ENCODE results near the gene MEX3A.

MEX3A gene

DNA sequence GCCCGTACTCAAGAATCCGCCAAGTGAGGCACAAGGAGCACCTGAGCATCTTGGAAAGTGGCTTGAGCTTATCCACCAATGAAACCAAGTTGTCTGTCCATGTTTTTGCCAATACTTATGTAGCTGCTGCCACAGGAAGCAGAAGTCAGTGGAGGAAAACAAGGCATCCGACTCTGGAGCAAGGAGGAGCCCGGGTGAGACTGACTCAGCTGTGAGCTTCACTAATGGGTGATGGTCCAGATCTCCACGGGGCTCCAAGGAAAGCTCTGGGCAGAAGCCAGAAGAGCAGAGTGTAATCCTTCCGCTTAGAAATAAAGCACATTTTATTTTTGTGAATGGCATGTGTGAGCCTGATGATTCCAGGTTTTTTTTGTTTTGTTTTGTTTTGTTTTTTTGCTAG lies 49.3 kb downstream of the MEX3A start:
- H3K9ac ChIP-seq (ENCODE audit: low read depth, low read length, poor library complexity, severe bottlenecking), result no peak overlapping the region
- H3K79me2 ChIP-seq (ENCODE audit: insufficient read depth, low read length), result no peaks in the 10 kb centered on the region
- no peaks in the 10 kb centered on the region for H3K9me3 ChIP-seq (ENCODE audit: insufficient read depth, low read depth, low read length)
- TF ChIP-seq EZH2phosphoT487 (IDR thresholded peaks at IDR 0.05; ENCODE audit: borderline replicate concordance), result no peak
- no peak for TF ChIP-seq CTCF (conservative IDR thresholded peaks at IDR 0.05; ENCODE audit: low read length)
- H3K27me3 ChIP-seq (ENCODE audit: insufficient read depth, low read length, poor library complexity, severe bottlenecking), result no peaks in the 10 kb centered on the region
- H3F3A ChIP-seq (ENCODE audit: low read depth), result no peaks in the 10 kb centered on the region
- no peak overlapping the region for H2AFZ ChIP-seq (ENCODE audit: low read length)
- no peaks in the 10 kb centered on the region for H3K4me1 ChIP-seq (ENCODE audit: insufficient read depth, low read length, poor library complexity, severe bottlenecking)
- no peak overlapping the region for H3K4me3 ChIP-seq (ENCODE audit: low read length, poor library complexity, severe bottlenecking)
- no peak overlapping the region for H3K4me2 ChIP-seq (ENCODE audit: low read depth, low read length, poor library complexity, severe bottlenecking)
- H3K36me3 ChIP-seq (ENCODE audit: insufficient read depth, low read length), result peaks cover 7% of the 10 kb centered on the region; the same call in 1 of the 2 replicates
- H4K20me1 ChIP-seq (ENCODE audit: insufficient read depth, low read length, poor library complexity, severe bottlenecking), result no peaks in the 10 kb centered on the region
- no peaks in the 10 kb centered on the region for H3K9me2 ChIP-seq (replicated peaks; ENCODE audit: low read depth, low read length)

GRCh38 chr1:156026588-156026987 lies 55.7 kb downstream of the MEX3A start:
- H3K4me2 ChIP-seq (ENCODE audit: low read depth, low read length, poor library complexity, severe bottlenecking), result no peak overlapping the region
- no peaks in the 10 kb centered on the region for H3K4me1 ChIP-seq (ENCODE audit: insufficient read depth, low read length, poor library complexity, severe bottlenecking)
- H3K9me2 ChIP-seq (replicated peaks; ENCODE audit: low read depth, low read length), result no peaks in the 10 kb centered on the region
- no peaks in the 10 kb centered on the region for H3F3A ChIP-seq (ENCODE audit: low read depth)
- H4K20me1 ChIP-seq (ENCODE audit: insufficient read depth, low read length, poor library complexity, severe bottlenecking), result no peaks in the 10 kb centered on the region
- no peak for TF ChIP-seq CTCF (conservative IDR thresholded peaks at IDR 0.05; ENCODE audit: low read length)
- TF ChIP-seq EZH2phosphoT487 (IDR thresholded peaks at IDR 0.05; ENCODE audit: borderline replicate concordance), result no peak
- no peak overlapping the region for H3K9ac ChIP-seq (ENCODE audit: low read depth, low read length, poor library complexity, severe bottlenecking)
- H2AFZ ChIP-seq (ENCODE audit: low read length), result no peak overlapping the region
- H3K36me3 ChIP-seq (ENCODE audit: insufficient read depth, low read length), result no peaks in the 10 kb centered on the region
- H3K79me2 ChIP-seq (ENCODE audit: insufficient read depth, low read length), result no peaks in the 10 kb centered on the region
- H3K9me3 ChIP-seq (ENCODE audit: insufficient read depth, low read depth, low read length), result no peaks in the 10 kb centered on the region
- no peaks in the 10 kb centered on the region for H3K27me3 ChIP-seq (ENCODE audit: insufficient read depth, low read length, poor library complexity, severe bottlenecking)
- H3K4me3 ChIP-seq (ENCODE audit: low read length, poor library complexity, severe bottlenecking), result no peak overlapping the region

DNA sequence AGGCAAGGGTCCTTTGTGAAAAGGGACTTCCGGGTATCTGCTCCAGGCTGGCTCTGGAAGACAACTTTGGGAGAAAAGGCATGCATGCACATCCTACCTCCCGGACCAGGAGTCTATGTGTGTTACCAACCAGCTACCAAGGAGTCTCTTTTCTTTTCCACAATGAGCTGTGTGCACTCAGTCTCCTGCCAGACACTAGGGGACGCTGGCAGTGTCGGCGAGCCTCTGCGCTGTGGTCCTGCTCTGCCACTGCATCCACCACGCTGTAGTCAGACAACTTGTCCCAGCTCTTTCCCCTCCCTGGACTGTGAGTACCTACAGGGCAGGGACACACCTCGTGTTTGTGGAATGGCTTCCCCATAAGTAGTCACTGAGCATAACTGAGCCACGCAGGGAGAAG lies 56.4 kb downstream of the MEX3A start:
- peak overlapping the region; percentile 60; the same call in 1 of the 2 replicates for H2AFZ ChIP-seq (ENCODE audit: low read length)
- H3K9me3 ChIP-seq (ENCODE audit: insufficient read depth, low read depth, low read length), result no peaks in the 10 kb centered on the region
- no peak overlapping the region for H3K9ac ChIP-seq (ENCODE audit: low read depth, low read length, poor library complexity, severe bottlenecking)
- H3K36me3 ChIP-seq (ENCODE audit: insufficient read depth, low read length), result no peaks in the 10 kb centered on the region
- TF ChIP-seq EZH2phosphoT487 (IDR thresholded peaks at IDR 0.05; ENCODE audit: borderline replicate concordance) (no peak), CTCF (conservative IDR thresholded peaks at IDR 0.05; ENCODE audit: low read length) (peak; percentile 79)
- no peaks in the 10 kb centered on the region for H3K4me1 ChIP-seq (ENCODE audit: insufficient read depth, low read length, poor library complexity, severe bottlenecking)
- H3K4me3 ChIP-seq (ENCODE audit: low read length, poor library complexity, severe bottlenecking), result no peak overlapping the region
- no peaks in the 10 kb centered on the region for H3K9me2 ChIP-seq (replicated peaks; ENCODE audit: low read depth, low read length)
- H4K20me1 ChIP-seq (ENCODE audit: insufficient read depth, low read length, poor library complexity, severe bottlenecking), result no peaks in the 10 kb centered on the region
- H3K27me3 ChIP-seq (ENCODE audit: insufficient read depth, low read length, poor library complexity, severe bottlenecking), result no peaks in the 10 kb centered on the region
- H3K79me2 ChIP-seq (ENCODE audit: insufficient read depth, low read length), result no peaks in the 10 kb centered on the region
- no peak overlapping the region for H3K4me2 ChIP-seq (ENCODE audit: low read depth, low read length, poor library complexity, severe bottlenecking)
- no peaks in the 10 kb centered on the region for H3F3A ChIP-seq (ENCODE audit: low read depth)
